Right hindlimb (tissue), 1 donor: Measurements from ENCODE around the gene PNKD.
A peak's percentile ranks its signal among the peaks of the same experiment; 100 is the strongest.
"Not testable (repeated sequence)": the region's sequence is repeated elsewhere in the genome, so short reads cannot be mapped to it uniquely, and the experiment has no call there.

Experiments used
- DNase-seq: peaks from one replicate; pipeline ENCODE4 v3.0.0-alpha.2; 2018

Gene PNKD

DNA sequence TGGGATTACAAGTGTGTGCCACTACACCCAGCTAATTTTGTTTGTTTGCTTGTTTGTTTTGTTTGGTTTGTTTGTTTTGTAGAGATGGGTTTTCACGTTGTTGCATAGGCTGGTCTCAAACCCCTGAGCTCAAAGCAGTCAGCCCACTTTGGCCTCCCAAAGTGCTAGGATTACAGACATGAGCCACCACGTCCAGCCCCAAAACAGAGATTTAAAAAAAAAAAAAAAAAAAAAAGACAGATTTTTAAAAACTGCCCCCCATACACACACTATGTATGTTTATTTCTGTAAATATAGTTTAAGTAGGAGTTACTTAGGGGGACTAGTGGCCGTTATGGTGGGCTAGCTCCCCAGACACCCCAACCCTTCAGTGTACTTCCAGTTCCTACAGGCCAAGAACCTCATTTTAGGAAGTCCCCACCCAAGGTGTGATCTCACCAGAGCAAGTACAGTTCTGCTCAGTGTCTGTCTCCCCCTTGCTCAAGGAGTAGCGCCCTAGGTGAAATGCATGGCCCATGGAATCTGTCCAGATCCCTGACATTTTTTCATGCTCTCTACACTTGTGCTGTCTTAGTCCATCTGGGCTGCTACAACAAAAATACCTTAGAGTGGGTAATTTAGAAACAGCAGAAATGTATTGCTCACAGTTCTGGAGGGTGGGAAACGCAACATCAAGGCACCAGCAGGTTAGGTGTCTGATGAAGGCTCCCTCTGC lies 23.6 kb downstream of the PNKD start:
- DNase-seq: no peak

DNA sequence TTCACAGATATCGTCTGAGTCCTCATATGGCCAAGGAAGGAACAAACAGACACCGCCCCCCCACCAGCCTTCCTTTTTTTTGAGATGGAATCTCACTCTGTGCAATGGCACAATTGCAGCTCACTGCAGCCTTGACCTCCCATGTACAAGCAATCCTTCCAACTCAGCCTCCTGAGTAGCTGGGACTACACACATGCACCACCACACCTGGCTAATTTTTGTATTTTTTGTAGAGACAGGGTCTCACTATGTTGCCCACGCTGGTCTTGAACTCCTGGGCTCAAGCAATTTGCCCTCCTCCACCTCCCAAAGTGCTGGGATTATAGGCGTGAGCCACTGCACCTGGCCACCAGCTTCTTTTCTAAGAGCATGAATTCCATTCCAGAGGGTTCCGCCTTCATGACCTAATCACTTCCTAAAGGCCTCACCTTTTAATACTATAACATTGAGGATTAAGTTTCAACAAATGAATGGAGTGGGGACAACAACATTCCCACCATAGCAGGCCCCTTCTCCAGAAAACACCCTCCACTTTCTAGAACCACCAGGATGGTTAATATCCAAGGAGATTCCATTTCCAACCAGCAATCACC lies 24.2 kb downstream of the PNKD start:
- DNase-seq: no peak

- DNase-seq: no peak
Measured at GRCh38 chr2:218295029-218295428, 24.7 kb downstream of the PNKD start.

- no peak for DNase-seq
Measured at GRCh38 chr2:218296200-218296599, 25.9 kb downstream of the PNKD start.

DNA sequence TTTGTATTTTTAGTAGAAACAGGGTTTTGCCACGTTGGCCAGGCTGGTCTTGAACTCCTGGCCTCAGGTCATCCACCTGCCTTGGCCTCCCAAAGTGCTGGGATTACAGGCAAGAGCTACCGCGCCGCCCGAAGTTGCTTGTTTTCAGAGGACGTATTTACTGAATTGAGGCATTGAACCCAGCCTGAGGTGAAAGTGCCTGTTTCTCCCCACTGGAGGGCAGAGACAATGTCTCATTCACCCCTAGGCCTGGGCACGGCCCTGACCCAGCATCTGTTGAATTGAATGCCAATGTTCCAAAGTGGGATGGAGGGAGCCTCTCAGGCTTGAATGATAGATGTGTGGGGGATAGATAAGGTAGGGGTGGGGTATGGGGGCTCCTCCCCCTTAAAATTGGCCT lies 26.5 kb downstream of the PNKD start:
- no peak for DNase-seq

- no peak for DNase-seq
Measured at GRCh38 chr2:218298314-218298875, 28.1 kb downstream of the PNKD start.

DNA sequence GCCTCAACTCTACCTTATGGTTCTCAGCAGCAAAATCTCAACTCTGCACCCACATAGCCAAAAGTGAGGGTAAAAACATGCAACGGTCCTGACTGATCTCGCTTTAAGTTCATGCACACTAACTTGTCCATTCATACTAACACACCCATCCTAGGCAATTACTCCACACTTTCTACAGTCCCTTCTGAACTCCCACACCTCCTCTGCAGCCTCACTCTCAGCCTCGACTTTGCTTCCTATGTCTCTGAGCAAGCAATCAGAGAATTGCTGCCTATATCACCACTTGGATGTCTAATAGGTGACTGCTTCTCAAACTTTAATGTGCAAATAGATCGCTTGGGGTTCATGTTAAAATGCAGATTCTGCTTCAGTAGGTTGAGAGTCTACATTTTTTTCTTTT lies 29.8 kb downstream of the PNKD start:
- no peak for DNase-seq

GRCh38 chr2:218301176-218301819 lies 31.0 kb downstream of the PNKD start:
- DNase-seq: peak; percentile 86

DNA sequence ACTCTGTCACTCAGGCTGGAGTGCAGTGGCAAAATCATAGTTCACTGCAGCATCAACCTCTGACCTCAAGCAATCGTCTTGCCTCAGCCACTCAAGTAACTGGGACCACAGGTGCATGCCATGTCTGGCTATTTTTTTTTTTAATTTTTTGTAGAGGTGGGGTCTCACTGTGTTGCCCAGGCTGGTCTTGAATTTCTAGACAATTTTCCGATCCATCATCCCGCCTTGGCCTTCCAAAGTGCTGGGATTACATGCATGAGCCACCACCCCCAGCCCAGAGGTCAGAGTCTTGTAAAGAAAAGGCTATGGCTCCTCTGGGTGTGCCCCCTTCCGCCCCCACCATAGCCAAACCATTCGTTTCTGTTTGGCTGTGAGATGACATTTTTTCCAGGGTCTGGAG lies 35.1 kb downstream of the PNKD start:
- no peak for DNase-seq

DNA sequence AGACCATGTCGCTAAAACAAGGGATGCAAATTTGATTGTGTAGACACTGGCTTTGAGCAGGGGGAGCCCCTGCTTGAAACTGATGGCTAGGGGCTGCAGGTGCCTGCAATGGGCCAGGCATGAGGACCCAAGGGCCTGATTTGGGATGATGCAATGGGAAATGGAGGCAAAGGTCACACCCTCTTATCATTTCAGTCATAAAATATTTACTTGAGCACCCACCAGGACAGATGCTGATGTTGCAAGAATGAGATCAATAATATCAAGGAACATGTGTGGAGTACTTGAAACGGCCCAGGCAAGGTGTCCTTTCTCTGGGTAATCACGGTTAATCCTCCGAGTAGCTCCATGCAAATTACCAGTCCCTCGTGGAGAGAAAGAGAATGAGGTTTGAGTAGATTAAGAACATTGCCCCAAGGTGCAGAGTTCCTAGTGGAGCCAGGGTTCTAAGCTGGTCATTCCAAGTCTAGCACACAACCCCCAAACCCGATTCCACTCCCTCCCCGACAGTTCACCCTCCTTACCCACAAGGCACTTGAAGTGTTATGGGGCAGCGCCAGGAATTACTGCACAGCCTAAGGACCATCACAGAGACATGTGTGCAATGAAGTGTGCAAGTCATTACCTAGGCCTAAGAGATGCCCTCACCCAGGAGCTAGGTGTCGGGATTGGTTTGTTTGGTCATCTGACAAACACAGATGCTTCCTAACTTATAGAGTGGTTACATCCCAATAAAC lies 36.0 kb downstream of the PNKD start:
- no peak for DNase-seq

- no peak for DNase-seq
Measured at GRCh38 chr2:218307415-218308090, 37.2 kb downstream of the PNKD start.

DNA sequence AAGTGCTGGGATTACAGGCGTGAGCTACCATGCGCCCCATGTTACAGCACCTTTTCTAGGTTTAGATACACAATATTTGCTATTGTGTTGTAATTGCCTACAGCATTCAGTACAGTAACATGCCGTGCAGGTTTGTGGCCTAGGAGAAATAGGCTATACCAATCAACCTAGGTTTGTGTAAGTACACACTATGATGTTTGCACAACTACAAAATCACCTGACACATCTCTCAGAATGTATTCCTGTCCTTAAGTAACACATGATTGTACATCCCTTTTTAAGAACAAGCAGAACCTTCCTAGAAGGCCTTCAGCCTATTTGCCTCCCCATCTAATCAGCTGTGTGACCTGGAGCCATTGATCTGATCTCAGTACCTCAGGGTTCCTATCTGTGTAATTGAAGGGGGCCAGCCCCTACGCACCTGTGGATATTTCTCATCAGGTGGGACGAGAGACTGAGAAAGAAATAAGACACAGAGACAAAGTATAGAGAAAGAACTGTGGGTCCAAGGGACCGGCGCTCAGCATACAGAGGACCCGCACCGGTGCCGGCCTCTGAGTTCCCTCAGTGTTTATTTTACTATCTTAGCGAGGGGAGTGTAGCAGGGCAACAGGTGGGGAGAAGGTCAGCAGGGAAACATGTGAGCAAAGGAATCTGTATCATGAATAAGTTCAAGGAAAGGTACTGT lies 40.7 kb downstream of the PNKD start:
- DNase-seq: no peak

DNA sequence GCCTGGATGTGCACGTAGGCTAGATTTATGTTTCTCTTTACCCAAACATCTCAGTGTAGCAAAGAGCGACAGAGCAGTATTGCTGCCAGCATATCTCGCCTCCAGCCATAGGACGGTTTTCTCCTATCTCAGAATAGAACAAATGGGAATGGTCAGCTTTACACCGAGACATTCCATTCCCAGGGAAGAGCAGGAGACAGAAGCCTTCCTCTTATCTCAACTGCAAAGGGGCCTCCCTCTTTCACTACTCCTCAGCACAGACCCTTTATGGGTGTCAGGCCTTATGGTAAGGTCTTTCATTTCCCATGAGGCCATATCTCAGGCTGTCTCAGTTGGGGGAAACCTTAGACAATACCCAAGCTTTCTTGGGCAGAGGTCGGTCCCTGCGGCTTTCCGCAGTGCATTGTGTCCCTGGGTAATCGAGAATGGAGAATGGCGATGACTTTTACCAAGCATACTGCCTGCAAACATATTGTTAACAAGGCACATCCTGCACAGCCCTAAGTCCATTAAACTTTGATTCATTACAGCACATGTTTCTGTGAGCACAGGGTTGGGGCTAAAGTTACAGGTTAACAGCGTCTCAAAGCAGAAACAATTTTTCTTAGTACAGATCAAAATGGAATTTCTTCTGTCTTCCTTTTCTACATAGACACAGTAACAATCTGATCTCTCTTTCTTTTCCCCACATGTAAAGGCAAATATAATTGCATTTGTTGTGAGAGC lies 41.4 kb downstream of the PNKD start:
- DNase-seq: not testable (repeated sequence)

DNA sequence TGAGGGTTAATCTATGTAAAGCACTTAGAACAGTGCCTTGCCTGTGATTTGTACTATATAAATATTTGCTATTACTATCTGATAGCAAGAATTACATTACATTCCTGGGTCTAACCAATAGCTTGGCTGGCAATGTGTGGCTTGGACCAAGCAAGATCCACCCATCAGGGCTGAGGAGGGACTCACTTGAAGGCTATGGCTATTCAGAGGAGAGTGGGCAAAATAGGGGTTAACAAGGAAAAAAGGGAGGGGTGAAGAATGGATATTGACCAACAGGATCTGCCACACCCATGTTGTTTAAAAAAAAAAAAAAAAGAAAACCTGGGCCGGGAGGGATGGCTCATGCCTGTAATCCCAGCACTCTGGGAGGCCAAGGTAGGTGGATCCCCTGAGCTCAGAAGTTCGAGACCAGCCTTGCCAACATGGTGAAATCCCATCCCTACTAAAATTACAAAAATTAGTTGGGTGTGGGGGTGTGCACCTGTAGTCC lies 42.0 kb downstream of the PNKD start:
- no peak for DNase-seq

DNA sequence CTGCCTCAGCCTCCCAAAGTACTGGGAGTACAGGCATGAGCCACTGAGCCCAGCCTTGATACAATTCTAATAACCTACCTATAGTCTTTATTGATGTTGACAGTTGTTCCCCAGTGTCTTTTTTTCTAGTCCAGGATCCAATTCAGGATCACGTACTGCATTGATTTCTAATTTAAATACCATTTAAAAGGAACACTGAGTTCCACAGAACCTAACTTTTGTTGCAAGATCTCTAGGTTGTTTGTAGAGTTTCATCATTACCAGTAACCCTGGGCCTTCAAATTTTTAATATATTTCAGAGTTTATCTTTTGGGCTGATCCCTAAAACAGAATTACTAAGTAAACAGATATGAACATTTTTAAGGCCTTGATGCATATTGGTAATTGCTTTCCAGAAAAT lies 43.0 kb downstream of the PNKD start:
- DNase-seq: no peak

DNA sequence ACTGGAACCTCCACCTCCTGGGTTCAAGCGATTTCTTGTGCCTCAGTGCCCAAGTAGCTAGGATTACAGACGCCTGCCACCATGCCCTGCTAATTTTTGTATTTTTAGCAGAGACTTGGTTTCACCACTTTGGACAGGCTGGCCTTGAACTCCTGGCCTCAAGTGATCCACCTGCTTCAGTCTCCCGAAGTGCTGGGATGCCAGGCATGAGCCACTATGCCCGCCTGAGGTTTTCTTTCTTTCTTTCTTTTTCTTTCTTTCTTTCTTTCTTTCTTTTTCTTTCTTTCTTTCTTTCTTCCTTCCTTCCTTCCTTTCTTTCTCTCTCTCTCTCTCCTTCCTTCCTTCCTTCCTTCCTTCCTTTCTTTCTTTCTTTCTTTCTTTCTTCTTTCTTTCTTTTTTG lies 44.4 kb downstream of the PNKD start:
- not testable (repeated sequence) for DNase-seq

- no peak for DNase-seq
Measured at GRCh38 chr2:218315397-218315796, 45.1 kb downstream of the PNKD start.

DNA sequence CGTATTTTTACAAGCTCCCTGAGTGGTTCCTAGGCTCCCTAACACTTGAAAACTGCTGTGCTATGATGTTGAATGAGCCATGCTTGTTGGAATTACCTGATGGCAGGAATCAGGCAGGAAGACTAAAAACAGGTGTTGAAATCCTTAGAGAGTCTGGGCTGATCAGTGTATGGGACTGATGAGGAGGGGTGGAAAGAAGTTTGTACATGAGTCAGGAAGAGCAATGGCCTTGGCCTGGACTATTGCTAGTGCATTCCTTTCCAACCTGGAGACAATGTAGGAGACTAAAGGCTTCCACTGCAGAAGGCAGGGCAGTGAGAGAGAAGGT lies 46.9 kb downstream of the PNKD start:
- no peak for DNase-seq

GRCh38 chr2:218317835-218318234 lies 47.5 kb downstream of the PNKD start:
- no peak for DNase-seq

DNA sequence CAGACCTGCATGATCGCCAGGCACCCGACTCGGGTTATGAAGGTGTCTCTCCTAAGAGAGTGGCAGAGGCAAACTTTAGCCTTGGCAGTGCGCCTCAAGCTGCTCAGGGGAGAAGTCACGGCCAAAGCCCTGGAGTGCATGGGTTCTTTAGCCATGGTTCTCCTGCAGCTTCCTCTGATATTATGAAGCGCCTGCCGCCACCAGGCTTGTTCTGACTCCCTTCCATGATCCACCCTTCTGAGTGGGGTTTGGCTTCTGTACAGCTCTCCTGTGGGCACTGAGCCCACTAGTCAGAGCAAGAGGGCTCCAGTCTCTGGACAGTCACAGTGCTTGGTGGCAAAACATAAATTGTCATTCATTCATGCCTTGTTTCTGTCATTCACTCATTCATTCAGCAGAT lies 47.9 kb downstream of the PNKD start:
- no peak for DNase-seq

GRCh38 chr2:218319813-218320365 lies 49.6 kb downstream of the PNKD start:
- no peak for DNase-seq
